Measurements from ENCODE around the gene LIX1. TPM values are rescaled to one million over a fixed set of nuclear protein-coding genes. Genes with fewer than 3 reads are reported as not detected.

The LIX1 gene
- total and polyA plus RNA-seq, 2 of the 13 experiments (the other 11 are each of a cell fraction or from before 2014, with no cell fraction given) = not detected

GRCh38 chr5:97111616-97112015, 30.8 kb downstream of the LIX1 start (continued):
- TF ChIP-seq RARG (CRISPR knock-in tag; IDR thresholded peaks at IDR 0.05; ENCODE audit: low read depth) (no peak), HNF4G (IDR thresholded peaks at IDR 0.05; ENCODE audit: borderline replicate concordance, low read depth, low read length) (0 out of 2 replicates have a peak, but pooled peaks have one; percentile 26), HNF4G (CRISPR knock-in tag; IDR thresholded peaks at IDR 0.05; ENCODE audit: borderline replicate concordance, low read depth) (no peak), TARDBP (CRISPR knock-in tag; IDR thresholded peaks at IDR 0.05) (no peak), ZFP91 (CRISPR knock-in tag; IDR thresholded peaks at IDR 0.05; ENCODE audit: borderline replicate concordance) (no peak), HIC2 (CRISPR knock-in tag; IDR thresholded peaks at IDR 0.05; ENCODE audit: low read depth) (no peak), KAT7 (CRISPR knock-in tag; IDR thresholded peaks at IDR 0.05; ENCODE audit: borderline replicate concordance) (no peak)

GRCh38 chr5:97111004-97111403, 31.4 kb downstream of the LIX1 start:
- Histone ChIP-seq H3K9ac (ENCODE audit: insufficient read depth, low read depth, low read length) (no peak overlapping the region), H3K36me3 (replicated peaks in 1 of 2; ENCODE audit: control insufficient read depth in 1 of 2, insufficient read depth in 2 of 2, low read length in 2 of 2) (no peaks in the 10 kb centered on the region), H3K79me2 (ENCODE audit: insufficient read depth, low read length) (no peaks in the 10 kb centered on the region), H3K4me1 (ENCODE audit: insufficient read depth, low read length) (peaks cover 20% of the 10 kb centered on the region), H3K27ac (ENCODE audit: extremely low read length, insufficient read depth, low read length) (no peak overlapping the region), H3K9me3 (ENCODE audit: low read length) (no peaks in the 10 kb centered on the region), H2AFZ (ENCODE audit: low read length) (no peak overlapping the region), H3K4me2 (ENCODE audit: low read depth, low read length) (peak overlapping the region; percentile 51), H3K27me3 (ENCODE audit: control insufficient read depth in 1 of 2, insufficient read depth in 2 of 2, low read length in 2 of 2) (peaks cover 0 to 2% of the 10 kb centered on the region in 2 experiments; a peak in 2 of 5 replicates), H4K20me1 (ENCODE audit: insufficient read depth, low read length) (no peaks in the 10 kb centered on the region), H3K4me3 (replicated peaks in 1 of 3; ENCODE audit: insufficient read depth in 1 of 3, low read depth in 2 of 3, low read length in 3 of 3) (no peak overlapping the region; a peak in 1 of 6 replicates)
- WGBS (ENCODE audit: low lambda C conversion rate) = 60% methylated on average over 5 of the region's 5 CpGs
- peak; percentile 58 to 63; a peak in 2 of 4 replicates for TF ChIP-seq MAFK (conservative IDR thresholded peaks at IDR 0.05 in 1 of 2, IDR thresholded peaks at IDR 0.05 in 1 of 2; ENCODE audit: low read length in 2 of 2)
- TF ChIP-seq ZBTB10 (CRISPR knock-in tag; IDR thresholded peaks at IDR 0.05; ENCODE audit: borderline replicate concordance) = no peak
- TF ChIP-seq ZNF724P (CRISPR knock-in tag; IDR thresholded peaks at IDR 0.05; ENCODE audit: borderline replicate concordance) = no peak
- TF ChIP-seq ZNF296 (CRISPR knock-in tag; conservative IDR thresholded peaks at IDR 0.05) = no peak
- peak; percentile 58 for TF ChIP-seq MAFF (IDR thresholded peaks at IDR 0.05; ENCODE audit: low read depth, low read length)
- TF ChIP-seq GMEB1 (CRISPR knock-in tag; IDR thresholded peaks at IDR 0.05; ENCODE audit: borderline replicate concordance) = no peak
- TF ChIP-seq ZGPAT (CRISPR knock-in tag; IDR thresholded peaks at IDR 0.05) = no peak
- DNase-seq (ENCODE audit: low spot score) (no peak), ATAC-seq (no peak; the same call in 2 of the 3 replicates), FAIRE-seq (no peak)
- POLR2A ChIA-PET = no interaction called here
- intact Hi-C loops (cut with micrococcal nuclease; ENCODE audit: unreplicated experiment) (no loop called here), in situ Hi-C loops (cut with HindIII; ENCODE audit: extremely low pct_ligation_motif_present, low pct_unique_long_range_greater_than_20kb) (no loop called here)
- CTCF ChIA-PET (ENCODE audit: low intra/inter-chr PET ratio, low total read pairs) = no interaction called here
- BruUV-seq (replicated peaks) = no TSS peak
